ENCODE measurements around the gene DNAJB5.

GRCh38 chr9:34976441-34976840 is 13.1 kb upstream of the DNAJB5 start:
- TF ChIP-seq EZH2 (IDR thresholded peaks at IDR 0.05; ENCODE audit: borderline replicate concordance, low read depth, low read length, severe bottlenecking) (no peak), CTCF (IDR thresholded peaks at IDR 0.05; ENCODE audit: borderline replicate concordance, extremely low read depth, low read length, poor library complexity, severe bottlenecking) (no peak)

All from DND-41 (cell line).